GM13977 (cell line): ENCODE measurements around the gene RHD.
"Not testable (repeated sequence)": the region's sequence is repeated elsewhere in the genome, so short reads cannot be mapped to it uniquely, and the experiment has no call there.

Experiments used
- DNase-seq: peaks from one replicate; pipeline ENCODE4 v3.0.0; 2012; ENCODE audit warnings: low spot score
- CTCF ChIP-seq: IDR thresholded peaks from 2 replicates; pipeline ENCODE4 v1.5.1; 2012; ENCODE audit warnings: mild to moderate bottlenecking, control low read depth; ENCODE audit not compliant: insufficient read depth; ENCODE audit errors: extremely low read depth, missing control alignments
- in situ Hi-C: fragments of 300-500 bp; cut with MboI; formaldehyde crosslinking; loops from one replicate; pipeline ENCODE4 v1.12.0; 2022; ENCODE audit warnings: low sequenced_read_pairs, low pct_unique_long_range_greater_than_20kb, mixed read lengths, inconsistent platforms; ENCODE audit not compliant: unreplicated experiment

Gene RHD

GRCh38 chr1:25302330-25302729, 30.0 kb downstream of the RHD start:
- DNase-seq, in situ Hi-C loops: not testable (repeated sequence)

- DNase-seq, in situ Hi-C loops: not testable (repeated sequence)
Measured at GRCh38 chr1:25304936-25305335, 32.6 kb downstream of the RHD start.

- in situ Hi-C loops, DNase-seq: not testable (repeated sequence)
Measured at GRCh38 chr1:25308168-25308567, 35.9 kb downstream of the RHD start.

- DNase-seq, result peak; percentile 30
- in situ Hi-C loops, result not testable (repeated sequence)
Measured at GRCh38 chr1:25309085-25309484, 36.8 kb downstream of the RHD start.

GRCh38 chr1:25309486-25309885, 37.2 kb downstream of the RHD start:
- DNase-seq, in situ Hi-C loops: not testable (repeated sequence)

GRCh38 chr1:25312806-25313470, 40.6 kb downstream of the RHD start:
- in situ Hi-C loops, result not testable (repeated sequence)

GRCh38 chr1:25320314-25320938, 48.1 kb downstream of the RHD start:
- DNase-seq, result not testable (repeated sequence)

More at GRCh38 chr1:25312806-25313470, 40.6 kb downstream of the RHD start:
- DNase-seq, result not testable (repeated sequence)

GRCh38 chr1:25322127-25322526, 49.8 kb downstream of the RHD start:
- in situ Hi-C loops, DNase-seq: not testable (repeated sequence)

More at GRCh38 chr1:25320314-25320938, 48.1 kb downstream of the RHD start:
- in situ Hi-C loops, result not testable (repeated sequence)

- DNase-seq, in situ Hi-C loops: not testable (repeated sequence)
Measured at GRCh38 chr1:25324407-25324806, 52.1 kb downstream of the RHD start.

- DNase-seq, in situ Hi-C loops: not testable (repeated sequence)
Measured at GRCh38 chr1:25327864-25328790, 55.8 kb downstream of the RHD start.

- in situ Hi-C loops, DNase-seq: not testable (repeated sequence)
Measured at GRCh38 chr1:25328791-25329185, 56.5 kb downstream of the RHD start.

- not testable (repeated sequence) for DNase-seq
Measured at GRCh38 chr1:25329336-25329735, 57.0 kb downstream of the RHD start.

GRCh38 chr1:25329950-25330349, 57.6 kb downstream of the RHD start:
- DNase-seq, in situ Hi-C loops: not testable (repeated sequence)
- peak; percentile 13 for TF ChIP-seq CTCF

More at GRCh38 chr1:25329336-25329735, 57.0 kb downstream of the RHD start:
- in situ Hi-C loops, result not testable (repeated sequence)
